ENCODE data around the gene ANXA4.
"Not testable (repeated sequence)": the region's sequence is repeated elsewhere in the genome, so short reads cannot be mapped to it uniquely, and the experiment has no call there.

Gene ANXA4

DNA sequence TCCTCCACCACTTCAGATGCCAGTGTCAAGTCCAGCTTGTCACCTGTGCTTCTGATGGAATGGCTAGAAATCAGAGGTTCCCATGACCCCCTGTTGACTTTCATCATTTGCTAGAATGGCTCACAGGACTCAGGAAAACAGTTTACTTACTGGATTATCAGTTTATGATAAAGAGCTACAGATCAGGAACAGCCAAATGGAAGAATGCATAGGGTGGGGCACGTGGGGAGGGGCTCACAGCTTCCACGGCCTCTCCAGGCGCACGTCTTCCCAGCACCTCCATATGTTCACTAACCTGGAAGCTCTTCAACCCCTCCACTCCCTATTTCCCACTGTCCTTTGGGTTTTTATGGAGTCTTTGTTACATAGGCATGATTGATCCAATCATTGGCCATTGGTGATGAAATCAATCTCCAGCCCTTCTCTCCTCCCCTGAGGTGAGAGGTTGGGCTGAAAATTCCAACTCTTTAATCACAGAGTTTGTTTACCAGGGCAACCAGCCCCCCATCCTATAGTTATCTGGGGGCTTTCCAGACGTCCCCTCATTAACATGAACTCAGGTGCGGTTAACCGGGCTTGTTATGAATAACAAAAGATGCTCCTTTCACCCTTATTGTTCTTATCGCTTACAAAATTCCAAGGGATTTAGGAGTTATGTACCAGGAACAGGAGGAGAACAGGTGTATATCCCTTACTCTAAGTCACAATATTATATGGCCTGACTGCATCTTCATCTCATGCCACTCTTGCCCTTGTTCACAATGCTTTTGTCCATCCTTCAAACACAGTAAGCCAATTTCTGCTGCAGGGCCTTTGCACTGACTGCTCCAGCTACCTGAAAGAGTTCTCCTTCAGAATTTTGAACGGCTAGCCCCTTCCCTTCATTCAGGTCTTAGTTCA lies 35.2 kb downstream of the ANXA4 start:
- DNase-seq (ENCODE audit: low spot score), result no peak

DNA sequence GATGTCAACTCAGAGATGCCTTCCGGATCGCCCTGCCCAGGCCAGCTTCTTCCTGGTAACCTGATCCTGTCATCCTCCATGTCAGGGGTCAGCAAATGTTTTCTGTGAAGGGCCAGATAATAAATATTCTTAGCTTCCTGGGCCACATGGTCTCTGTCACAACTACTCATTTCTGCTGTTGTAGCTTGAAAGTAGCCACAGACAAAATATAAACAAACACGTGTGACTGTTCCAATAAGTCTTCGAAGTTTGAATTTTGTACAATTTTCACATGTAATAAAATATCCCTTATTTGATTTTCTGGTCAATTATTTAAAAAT lies 35.8 kb downstream of the ANXA4 start:
- no peak for DNase-seq (ENCODE audit: low spot score)

DNA sequence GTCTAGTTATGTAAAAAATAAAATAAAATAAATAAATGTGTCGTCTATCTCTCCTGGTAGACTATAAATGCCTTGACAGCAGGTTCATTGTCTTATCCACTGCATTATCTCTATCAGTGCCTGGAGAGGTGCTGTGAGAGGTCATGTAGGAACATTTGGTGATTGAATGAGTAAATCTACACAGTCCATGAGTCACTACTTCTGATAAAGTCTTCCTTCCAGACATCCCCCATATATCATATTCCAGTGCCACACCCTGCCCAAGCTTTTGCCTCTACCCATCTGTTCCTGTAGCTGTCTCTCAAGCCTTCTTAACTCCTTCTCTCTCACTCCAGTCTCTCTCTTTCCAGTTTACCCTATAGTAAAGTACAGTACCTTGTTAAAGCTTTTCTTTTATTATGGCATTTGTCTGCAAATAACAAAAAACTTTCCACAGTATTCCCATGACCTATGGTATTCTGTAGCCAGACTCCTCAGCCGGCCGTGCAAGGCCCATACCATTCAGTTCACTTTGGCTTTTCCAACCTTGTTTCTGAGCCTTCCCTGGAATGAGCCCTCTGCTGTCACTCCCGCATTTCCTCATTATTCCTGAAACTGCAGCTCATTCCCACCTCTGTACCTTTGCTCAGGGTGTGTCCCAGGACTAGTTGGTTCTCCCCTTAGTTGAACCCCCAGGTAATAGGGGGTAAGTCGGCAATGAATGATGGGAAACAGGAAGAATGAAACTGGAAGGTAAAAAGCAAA lies 37.5 kb downstream of the ANXA4 start:
- no peak for DNase-seq (ENCODE audit: low spot score)

DNA sequence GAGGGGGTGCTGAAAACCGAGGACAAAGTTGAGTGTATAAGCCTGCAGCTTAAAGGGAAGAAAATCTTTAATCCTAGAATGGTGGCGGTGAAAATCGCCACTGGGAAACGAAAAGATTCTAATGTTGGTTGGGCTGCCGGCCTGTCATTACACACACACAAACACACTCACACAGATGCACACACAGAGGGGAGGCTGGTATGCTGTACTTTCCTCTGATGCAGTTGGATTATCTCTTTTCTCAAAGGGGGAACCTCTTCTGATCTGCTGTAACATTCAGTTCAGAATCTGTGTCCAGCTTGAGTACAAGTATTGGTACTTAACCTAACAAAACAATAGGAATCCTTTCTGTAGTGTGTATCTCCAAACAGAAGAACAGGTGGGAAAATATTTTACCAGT lies 39.0 kb downstream of the ANXA4 start:
- no peak for DNase-seq (ENCODE audit: low spot score)

DNA sequence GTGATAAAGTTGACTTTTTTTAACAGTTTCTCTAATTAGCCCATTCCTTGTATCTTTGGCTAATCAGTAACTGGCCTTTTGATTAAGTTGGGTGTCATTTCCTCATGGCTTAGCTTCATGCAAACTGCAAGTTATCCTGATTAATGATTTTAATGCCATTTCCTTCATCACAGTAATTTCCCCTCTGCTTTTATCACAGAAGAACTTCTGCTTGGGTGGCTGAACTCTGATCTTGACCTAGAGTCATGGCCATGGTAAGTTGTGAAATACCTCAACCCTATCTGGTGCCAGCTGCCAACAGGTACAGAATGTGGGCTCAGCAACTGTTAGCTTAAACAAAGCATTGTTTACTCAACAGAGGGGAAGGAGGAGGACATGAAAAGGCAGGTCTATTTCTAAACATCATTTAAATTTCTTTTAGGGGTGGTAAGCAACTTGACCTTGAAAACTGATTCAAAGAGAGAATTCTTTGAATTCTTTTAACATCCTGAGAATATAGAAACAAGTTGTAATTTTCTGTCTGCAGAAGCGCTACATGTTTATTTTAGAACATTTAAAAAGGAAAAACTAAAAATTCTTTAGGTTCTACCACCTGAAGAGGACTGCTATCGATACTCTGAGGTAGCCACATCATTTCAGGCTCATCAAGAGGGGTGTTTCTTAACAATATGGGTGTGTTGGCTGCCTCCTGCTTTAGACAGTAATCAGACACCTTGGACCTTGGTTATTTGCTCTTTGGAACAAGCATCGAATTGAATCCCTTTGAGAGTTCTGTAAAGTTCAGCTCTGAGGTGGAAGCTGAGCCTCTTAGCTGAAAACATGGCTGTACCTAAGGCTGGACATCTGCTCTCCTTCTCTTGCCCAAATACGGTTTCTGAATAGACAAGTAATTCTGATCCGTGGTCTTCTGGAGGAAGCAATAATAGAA lies 39.7 kb downstream of the ANXA4 start:
- no peak for DNase-seq (ENCODE audit: low spot score)

DNA sequence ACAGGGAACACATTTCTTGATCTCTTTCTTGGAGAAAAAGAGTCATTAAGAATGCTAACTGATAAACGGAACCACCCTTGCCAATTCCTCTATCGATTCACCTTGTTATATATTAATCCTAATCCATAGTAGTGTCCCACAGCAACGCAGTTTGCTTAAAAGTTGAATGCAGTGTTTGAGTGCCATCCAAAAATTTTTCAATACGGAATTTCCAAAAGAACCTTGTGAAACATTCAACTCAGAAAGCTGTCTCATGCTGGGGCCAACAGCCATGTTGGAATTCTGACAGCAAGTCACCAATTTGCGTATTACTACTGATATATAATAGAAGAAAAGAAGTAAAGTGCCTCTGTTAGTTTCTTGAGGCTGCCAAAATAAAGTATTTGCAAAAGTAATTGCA lies 42.3 kb downstream of the ANXA4 start:
- DNase-seq (ENCODE audit: low spot score), result no peak

DNA sequence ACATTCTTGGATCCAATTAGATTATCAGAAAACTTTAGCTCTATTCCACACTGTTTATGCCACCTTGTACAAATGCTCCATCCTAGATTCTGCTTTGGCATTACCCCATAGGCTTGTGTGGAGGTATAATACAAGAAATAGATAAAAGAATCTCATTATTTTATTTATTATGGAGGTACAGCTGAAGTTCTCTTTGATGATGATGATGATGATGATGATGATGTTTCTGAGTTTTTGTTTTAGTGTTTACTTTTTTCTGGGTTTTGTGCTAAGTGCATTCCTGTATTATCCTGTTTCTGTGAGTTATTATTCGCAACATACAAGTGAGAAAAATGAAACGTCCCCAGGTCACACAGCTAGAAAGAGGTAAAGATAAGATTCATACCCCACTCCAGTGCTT lies 43.4 kb downstream of the ANXA4 start:
- no peak for DNase-seq (ENCODE audit: low spot score)

DNA sequence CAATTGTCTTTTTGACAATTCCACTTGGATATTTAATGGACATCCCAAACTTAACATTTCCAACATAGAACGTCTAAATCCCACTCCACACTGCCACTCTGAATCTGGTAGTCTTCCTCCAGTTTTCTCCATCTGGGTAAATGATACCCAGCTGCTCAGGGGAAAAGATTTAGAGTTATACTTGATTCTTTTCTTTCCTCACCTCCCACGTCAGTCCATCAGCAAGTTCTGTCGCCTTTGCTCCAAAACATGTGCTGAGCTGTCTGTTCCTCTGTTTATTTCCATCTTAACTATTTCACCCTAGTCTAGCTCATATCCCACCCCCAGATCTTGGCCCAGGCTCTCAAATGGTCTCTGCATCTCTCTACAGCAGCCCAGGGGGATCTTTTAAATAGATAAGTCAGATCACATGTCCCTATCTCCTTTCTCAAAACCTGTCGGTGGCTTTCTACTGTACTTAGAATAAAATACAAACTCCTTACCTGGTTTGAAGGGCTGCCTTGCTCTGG lies 44.2 kb downstream of the ANXA4 start:
- DNase-seq (ENCODE audit: low spot score), result no peak

DNA sequence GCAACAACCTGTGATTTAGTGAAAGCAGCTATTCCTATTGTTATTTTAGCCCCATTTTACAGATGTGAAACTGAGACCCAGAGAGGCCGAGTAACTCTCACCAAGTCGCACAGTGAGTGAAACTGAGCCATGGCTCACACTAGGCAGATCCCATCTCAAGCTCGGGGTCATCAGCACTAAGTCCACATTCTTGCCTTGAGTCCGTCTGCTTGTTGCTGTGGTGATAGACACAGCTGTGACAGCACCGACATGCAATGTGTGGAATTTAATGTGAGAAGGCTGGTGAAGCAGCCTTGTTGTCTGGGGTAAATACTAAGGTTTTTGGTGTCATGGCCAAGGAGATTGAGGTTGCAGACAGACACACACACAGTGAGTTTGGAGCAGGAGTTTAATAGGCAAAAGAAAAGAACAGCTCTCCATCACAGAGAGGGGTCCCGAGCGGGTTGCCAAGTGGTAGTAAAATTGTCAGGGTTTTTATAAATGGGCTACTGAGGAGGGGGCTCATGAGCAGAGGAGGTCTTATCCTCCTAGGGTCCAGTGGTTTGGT lies 47.3 kb downstream of the ANXA4 start:
- DNase-seq (ENCODE audit: low spot score), result no peak

DNA sequence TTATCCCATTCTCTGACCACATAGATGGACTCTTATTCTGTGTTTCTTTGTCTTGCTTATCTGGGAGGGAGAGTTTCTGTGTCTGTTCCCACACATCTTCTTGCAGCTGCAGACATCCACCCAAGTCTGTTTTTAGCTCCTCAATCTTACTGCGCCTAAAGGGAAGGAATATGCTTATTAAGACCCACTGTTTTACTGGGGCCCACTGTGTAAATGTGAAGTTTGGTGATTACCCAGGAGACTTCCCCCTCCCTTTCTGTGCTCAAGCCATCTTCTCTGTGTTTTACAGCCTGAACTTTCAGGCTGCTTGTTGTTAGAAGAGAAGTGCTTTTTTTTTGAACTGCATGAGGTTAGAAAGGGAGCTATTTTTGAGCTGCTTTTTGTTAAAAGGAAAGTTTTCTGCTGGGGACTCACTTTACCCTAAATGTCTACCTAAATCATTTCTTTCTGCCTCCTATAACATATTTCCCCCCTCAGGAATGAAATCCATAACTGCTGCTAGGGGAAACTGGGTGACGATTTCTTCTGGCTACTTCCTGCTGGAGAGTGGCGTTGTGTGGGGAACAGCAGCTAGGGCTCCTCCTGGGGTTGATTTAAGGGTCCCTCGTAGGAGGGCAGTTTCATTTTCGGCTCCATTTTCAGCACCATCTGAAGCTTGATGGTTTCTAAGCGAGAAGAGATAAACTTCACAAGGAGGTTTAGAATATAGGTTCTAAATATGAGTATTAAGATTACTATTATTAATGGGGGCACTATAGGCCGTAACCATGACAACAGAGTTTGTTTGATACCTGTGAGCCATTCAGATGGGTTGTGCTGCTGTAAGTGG lies 48.1 kb downstream of the ANXA4 start:
- DNase-seq (ENCODE audit: low spot score), result no peak

DNA sequence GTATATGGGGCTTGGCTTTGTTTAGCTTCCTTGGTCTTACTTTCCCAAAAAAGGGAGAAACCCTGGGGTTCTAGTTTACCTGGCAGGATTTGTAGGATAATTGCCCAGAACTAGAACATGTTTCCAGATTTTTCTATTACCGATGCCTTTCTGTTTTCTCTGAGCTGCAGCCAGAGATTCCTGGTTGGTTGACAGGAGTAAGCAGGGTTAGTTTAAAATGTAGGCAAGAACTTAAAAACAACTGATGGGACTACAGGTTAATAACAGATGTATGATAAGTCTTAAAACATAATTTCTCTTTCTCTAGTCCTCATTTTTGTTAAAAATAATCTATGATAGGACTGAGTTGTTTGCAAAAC lies 48.6 kb downstream of the ANXA4 start:
- no peak for DNase-seq (ENCODE audit: low spot score)

DNA sequence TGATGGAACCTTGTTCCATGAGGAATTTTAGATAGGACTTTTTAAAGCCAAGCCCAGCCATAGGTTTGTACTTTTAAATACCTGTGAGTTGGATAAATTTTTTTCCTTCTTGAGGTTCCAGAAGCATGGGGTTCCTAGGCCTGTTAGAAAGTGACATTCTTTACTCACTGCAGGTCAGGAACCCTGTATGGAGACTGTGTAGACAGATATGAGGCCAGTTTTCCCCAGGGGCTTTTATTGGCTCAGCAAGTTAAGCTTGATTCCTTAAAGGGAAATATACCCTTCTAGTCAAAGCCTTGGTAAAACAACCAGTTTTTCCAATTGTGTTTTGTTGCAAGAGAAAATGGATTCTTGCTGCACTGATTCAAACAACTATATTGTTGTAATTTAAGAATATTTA lies 49.1 kb downstream of the ANXA4 start:
- no peak for DNase-seq (ENCODE audit: low spot score)

DNA sequence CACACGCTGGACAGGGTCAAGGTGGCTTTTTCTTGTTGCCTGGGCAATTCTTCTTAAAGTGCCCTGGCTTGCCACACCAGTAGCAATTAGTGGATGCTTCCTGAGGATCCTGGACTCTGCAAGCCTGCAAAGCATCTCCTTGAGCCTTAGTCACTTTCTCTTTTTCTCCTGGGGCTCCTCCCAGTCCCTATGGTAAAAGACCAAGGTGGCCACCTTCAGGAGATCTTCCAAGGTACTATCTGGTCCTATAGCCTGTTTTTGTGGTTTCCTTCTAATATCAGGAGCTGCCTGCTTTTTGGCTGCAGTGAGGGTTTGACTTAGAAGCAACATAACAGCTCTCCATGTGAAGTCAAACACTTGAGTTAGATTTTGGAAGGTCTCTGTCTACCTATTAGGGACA lies 54.2 kb downstream of the ANXA4 start:
- no peak for DNase-seq (ENCODE audit: low spot score)

DNA sequence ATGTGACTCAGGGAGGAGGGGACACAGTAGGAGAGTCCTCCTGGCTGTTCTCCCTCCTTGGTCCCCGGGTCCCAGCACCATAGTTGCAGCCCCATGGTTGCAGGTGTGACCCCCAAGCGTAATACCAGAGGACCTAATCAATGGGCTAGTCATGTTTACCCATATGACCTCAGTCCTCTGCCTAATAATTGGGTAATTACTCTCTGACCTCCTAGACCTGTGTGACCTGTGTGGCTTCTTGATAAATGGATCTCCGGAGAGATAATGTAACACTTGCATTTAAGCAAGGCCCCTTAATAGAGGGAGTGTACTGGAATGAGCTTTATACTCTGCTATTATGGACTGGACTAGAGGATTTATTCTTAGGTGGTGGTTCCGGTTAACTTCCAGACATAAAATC lies 55.3 kb downstream of the ANXA4 start:
- DNase-seq (ENCODE audit: low spot score), result no peak

DNA sequence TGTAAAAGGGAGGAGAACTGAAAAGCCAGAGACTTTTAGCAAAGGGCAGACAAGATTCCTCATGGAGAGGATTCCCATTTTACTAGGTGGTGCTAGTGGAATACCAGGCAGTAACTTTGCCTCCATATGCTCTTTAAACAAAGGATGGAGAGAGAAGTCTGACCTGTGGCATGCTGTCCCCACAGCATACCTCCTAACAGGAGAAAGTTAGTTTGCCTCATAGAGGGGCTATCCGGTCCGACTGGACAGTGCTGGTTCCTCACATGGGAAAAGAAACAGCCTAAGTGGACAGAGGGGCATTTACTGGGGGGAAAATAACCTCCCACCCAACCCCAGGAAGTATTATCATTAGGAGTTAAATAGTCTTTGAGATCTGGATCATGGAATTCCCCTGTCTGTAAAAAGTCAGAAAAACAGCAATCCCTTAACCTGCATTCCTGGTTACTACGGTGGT lies 55.9 kb downstream of the ANXA4 start:
- no peak for DNase-seq (ENCODE audit: low spot score)

DNA sequence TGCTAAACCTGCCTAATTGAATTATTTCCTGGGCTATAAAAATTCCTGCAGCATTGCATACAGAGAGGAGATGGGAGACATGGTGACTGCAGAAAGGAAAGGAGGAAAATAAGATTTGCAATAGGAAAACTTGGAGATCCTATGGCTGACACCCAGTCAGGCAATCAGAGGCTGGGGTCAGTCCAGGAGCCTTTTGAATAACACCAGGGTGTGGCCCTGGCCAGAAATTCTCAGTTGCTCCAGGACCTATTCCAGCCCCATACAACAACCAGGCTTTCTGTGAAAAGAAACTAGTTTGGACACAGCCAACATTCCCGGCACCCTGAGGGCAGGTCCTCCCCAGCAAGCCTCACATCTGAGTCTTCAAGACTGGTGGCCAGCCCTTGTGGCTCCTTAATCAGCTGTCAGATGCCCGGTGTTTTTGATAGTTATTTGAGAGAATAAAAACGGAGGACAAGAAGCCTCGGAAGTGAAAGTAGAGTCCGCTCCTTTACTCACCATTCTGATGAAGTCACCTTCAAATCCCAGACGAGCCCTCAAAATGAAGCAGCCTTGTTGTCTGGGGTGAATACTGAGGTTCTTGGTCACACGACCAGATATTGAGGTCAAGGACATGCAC lies 56.5 kb downstream of the ANXA4 start:
- no peak for DNase-seq (ENCODE audit: low spot score)

DNA sequence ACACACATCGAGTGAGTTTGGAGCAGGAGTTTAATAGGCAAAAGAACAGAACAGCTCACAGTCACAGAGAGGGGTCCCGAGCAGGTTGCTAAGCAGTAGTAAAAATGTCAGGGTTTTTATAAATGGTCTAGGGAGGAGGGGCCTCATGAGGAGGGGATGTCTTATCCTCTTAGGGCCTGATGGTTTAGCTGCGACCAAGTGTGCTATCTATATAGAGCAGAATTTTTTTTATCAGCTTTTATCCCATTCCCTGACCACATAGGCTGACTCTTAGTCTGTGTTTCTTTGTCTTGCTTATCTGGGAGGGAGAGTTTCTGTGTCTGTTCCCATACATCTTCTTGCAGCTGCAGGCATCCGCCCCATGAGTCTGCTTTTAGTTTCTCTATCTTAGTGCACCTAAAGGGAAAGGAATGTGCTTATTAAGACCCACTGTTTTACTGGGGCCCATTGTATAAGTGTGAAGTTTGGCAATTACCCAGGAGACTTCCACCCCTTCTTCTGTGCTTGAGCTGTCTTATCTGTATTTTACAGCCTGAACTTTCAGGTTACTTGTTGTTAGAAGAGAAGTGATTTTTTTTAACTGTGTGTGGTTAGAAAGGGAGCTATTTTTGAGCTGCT lies 57.1 kb downstream of the ANXA4 start:
- DNase-seq (ENCODE audit: low spot score), result no peak

DNA sequence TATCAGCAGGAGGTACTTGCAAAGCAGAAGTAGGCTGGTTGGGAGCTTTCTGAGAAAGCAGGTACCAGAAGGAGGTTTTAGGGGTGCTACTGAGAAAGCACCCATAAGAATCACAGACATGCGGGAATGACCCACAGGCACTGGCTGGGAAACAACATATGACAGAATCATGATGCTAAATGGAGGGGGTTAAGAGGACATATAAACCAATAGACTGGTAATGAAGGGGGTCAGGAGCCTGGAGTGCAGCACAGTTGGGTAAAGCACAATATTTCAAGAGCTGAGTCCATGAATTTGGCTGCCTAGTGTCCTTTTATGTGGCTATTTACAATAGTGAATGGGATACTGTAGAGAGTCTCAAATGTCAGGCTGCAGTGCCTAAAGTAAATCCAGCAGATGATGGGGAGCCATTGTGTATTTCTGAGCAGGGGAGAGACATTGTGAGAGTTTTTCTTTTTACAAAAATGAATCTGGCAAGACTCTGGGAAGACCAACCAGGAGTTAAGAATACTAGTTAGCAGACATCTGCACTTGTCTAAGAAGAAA lies 59.9 kb downstream of the ANXA4 start:
- DNase-seq (ENCODE audit: low spot score), result no peak

DNA sequence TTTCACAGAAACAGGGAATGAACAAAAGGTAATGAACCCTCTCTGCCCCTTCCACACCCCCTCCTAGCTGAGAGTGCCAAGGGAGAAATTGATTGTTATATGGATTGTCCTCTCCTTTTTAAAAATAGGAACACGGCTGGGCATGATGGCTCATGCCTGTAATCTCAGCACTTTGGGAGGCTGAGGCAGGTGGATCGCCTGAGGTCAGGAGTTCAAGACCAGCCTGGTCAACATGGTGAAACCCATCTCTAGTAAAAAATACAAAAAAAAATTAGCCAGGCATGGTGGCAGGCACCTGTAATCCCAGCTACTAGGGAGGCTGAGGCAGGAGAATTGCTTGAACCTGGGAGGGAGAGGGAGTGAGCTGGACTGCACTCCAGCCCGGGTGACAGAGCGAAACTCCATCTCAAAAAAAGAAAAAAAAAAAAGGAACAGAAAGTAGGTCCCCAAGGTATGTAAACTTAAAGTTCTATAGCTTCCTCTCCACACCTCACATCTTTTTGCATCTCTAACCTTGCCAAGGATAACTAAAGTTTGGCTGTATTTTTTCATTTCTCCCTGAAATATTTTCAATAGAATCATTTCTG lies 60.9 kb downstream of the ANXA4 start:
- not testable (repeated sequence) for DNase-seq (ENCODE audit: low spot score)

DNA sequence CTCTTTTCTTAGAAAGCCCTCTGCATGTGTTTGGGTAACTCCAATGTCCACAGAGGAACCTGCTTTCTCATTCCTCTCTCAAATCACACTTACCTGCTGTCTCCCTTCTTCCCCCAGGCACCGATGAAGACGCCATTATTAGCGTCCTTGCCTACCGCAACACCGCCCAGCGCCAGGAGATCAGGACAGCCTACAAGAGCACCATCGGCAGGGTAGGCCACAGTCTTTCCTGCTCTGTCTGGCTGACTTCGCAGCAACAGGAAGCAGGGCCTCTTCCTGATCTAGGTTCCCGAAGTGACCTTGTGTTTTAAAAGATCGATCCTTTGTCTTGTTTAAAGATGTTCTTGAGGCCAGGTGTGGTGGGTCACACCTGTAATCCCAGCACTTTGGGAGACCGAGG lies 62.5 kb downstream of the ANXA4 start:
- no peak for DNase-seq (ENCODE audit: low spot score)

Data from CD4-positive, alpha-beta T cell treated with Interleukin-15 for 4 hours (primary cell).